SIG-M5 treated with dmso at 0.1 percent for 504 hours (cell line): ENCODE measurements around the gene NEDD8.
"Not testable (repeated sequence)": the region's sequence is repeated elsewhere in the genome, so short reads cannot be mapped to it uniquely, and the experiment has no call there.

Experiments used
- DNase-seq: peaks from one replicate; lab custom pipeline; 2025; ENCODE audit not compliant: unreplicated experiment; lab: John Stamatoyannopoulos, UW

Gene NEDD8

GRCh38 chr14:24226473-24226872 lies 5.7 kb downstream of the NEDD8 start:
- no peak for DNase-seq

- DNase-seq: no peak
These were observed 7.5 kb downstream of the NEDD8 start for GRCh38 chr14:24224618-24225071.

- not testable (repeated sequence) for DNase-seq
These were observed 9.2 kb downstream of the NEDD8 start for GRCh38 chr14:24222987-24223386.

GRCh38 chr14:24219521-24219920 lies 12.6 kb downstream of the NEDD8 start:
- DNase-seq: no peak

- no peak for DNase-seq
These were observed 13.1 kb downstream of the NEDD8 start for GRCh38 chr14:24219080-24219479.

- not testable (repeated sequence) for DNase-seq
These were observed 15.3 kb downstream of the NEDD8 start for GRCh38 chr14:24216876-24217275.

- no peak for DNase-seq
These were observed 15.8 kb downstream of the NEDD8 start for GRCh38 chr14:24216345-24216699.

- peak; percentile 93 for DNase-seq
These were observed 16.4 kb downstream of the NEDD8 start, which contains the start of gene MDP1 for GRCh38 chr14:24215495-24216344. MDP1 (minus strand) TSS chr14:24216066; CDS start chr14:24215955, 111 bp downstream.

- DNase-seq: no peak
These were observed 18.1 kb downstream of the NEDD8 start for GRCh38 chr14:24213866-24214662.

GRCh38 chr14:24212924-24213865 lies 19.0 kb downstream of the NEDD8 start, which contains the start of gene CHMP4A:
CHMP4A (minus strand) TSS chr14:24213488; CDS start chr14:24213439, 49 bp downstream.
- peak; percentile 98 for DNase-seq

GRCh38 chr14:24211311-24211710 lies 20.9 kb downstream of the NEDD8 start:
- DNase-seq: no peak

- no peak for DNase-seq
These were observed 24.5 kb downstream of the NEDD8 start for GRCh38 chr14:24207625-24208024.

- DNase-seq: no peak
These were observed 25.0 kb downstream of the NEDD8 start for GRCh38 chr14:24207104-24207551.

- no peak for DNase-seq
These were observed 25.7 kb downstream of the NEDD8 start for GRCh38 chr14:24206260-24207103.

- DNase-seq: no peak
These were observed 27.7 kb downstream of the NEDD8 start for GRCh38 chr14:24204163-24205146.

GRCh38 chr14:24203249-24203886 lies 28.8 kb downstream of the NEDD8 start:
- not testable (repeated sequence) for DNase-seq

GRCh38 chr14:24202538-24202937 lies 29.6 kb downstream of the NEDD8 start:
- DNase-seq: not testable (repeated sequence)
